H9 (cell line): Measurements from ENCODE around the gene DLL3. TPM values are rescaled to one million over a fixed set of nuclear protein-coding genes. Genes with fewer than 3 reads are reported as not detected.

Source experiments
- DNase-seq: peaks from one replicate; pipeline ENCODE4 v3.0.0-alpha.2; 2017
- H2AFZ ChIP-seq: one replicate; pipeline ENCODE4 v1.6.1; 2013; ENCODE audit warnings: mild to moderate bottlenecking, low read length, control low read depth, moderate library complexity
- H2AK5ac ChIP-seq: 2 replicates; pipeline ENCODE4 v1.6.1; 2013; ENCODE audit warnings: low read length, control low read depth, mixed read lengths; ENCODE audit not compliant: insufficient read length
- H2BK120ac ChIP-seq: one replicate; pipeline ENCODE4 v1.6.1; 2013; ENCODE audit warnings: low read depth, mild to moderate bottlenecking, low read length, control low read depth, inconsistent platforms; ENCODE audit not compliant: poor library complexity, severe bottlenecking
- H2BK12ac ChIP-seq: 2 replicates; pipeline ENCODE4 v1.6.1; 2013; ENCODE audit warnings: low read length, control low read depth, mixed read lengths, low read depth; ENCODE audit not compliant: insufficient read length
- H2BK15ac ChIP-seq: 2 replicates; pipeline ENCODE4 v1.6.1; 2013; ENCODE audit warnings: low read depth, low read length, control low read depth
- H2BK20ac ChIP-seq: one replicate; pipeline ENCODE4 v1.6.1; 2013; ENCODE audit warnings: low read depth, mild to moderate bottlenecking, low read length, control low read depth, inconsistent platforms; ENCODE audit not compliant: poor library complexity, severe bottlenecking
- H2BK5ac ChIP-seq: 2 replicates; pipeline ENCODE4 v1.6.1; 2013; ENCODE audit warnings: low read length, control low read depth, mixed read lengths; ENCODE audit not compliant: insufficient read length
- H3K14ac ChIP-seq: 2 replicates; pipeline ENCODE4 v1.6.1; 2013; ENCODE audit warnings: low read length, control low read depth; ENCODE audit not compliant: insufficient read depth
- H3K18ac ChIP-seq: 2 replicates; pipeline ENCODE4 v1.6.1; 2013; ENCODE audit warnings: low read depth, mild to moderate bottlenecking, mixed read lengths, low read length, control low read depth; ENCODE audit not compliant: insufficient read length
- H3K23ac ChIP-seq: 2 replicates; pipeline ENCODE4 v1.6.1; 2013; ENCODE audit warnings: low read length, control low read depth, mixed read lengths, low read depth; ENCODE audit not compliant: insufficient read length
- H3K23me2 ChIP-seq: 2 replicates; pipeline ENCODE4 v1.6.1; 2013; ENCODE audit warnings: low read depth, mild to moderate bottlenecking, mixed read lengths, low read length, control low read depth; ENCODE audit not compliant: insufficient read length, poor library complexity, severe bottlenecking
- H3K27ac ChIP-seq: 2 replicates; pipeline ENCODE4 v1.5.1; 2013; ENCODE audit warnings: low read length, control low read depth, mixed read lengths, low read depth; ENCODE audit not compliant: insufficient read length
- H3K27me3 ChIP-seq: 2 replicates; pipeline ENCODE4 v1.6.1; 2013; ENCODE audit warnings: low read length, control low read depth, inconsistent platforms; ENCODE audit not compliant: insufficient read depth
- H3K4ac ChIP-seq: 2 replicates; pipeline ENCODE4 v1.6.1; 2013; ENCODE audit warnings: low read depth, mild to moderate bottlenecking, control low read depth, inconsistent platforms, low read length, moderate library complexity
- H3K4me1 ChIP-seq: 2 replicates; pipeline ENCODE4 v1.6.1; 2013; ENCODE audit warnings: low read length, control low read depth, inconsistent platforms; ENCODE audit not compliant: insufficient read depth
- H3K4me2 ChIP-seq: 2 replicates; pipeline ENCODE4 v1.6.1; 2013; ENCODE audit warnings: low read length, control low read depth, mixed read lengths; ENCODE audit not compliant: insufficient read length, insufficient read depth
- H3K56ac ChIP-seq: 2 replicates; pipeline ENCODE4 v1.6.1; 2013; ENCODE audit warnings: low read depth, mild to moderate bottlenecking, mixed read lengths, low read length, control low read depth; ENCODE audit not compliant: insufficient read length
- H3K79me1 ChIP-seq: 2 replicates; pipeline ENCODE4 v1.6.1; 2013; ENCODE audit warnings: low read depth, mild to moderate bottlenecking, moderate library complexity, low read length, control low read depth, inconsistent platforms; ENCODE audit not compliant: insufficient read depth, poor library complexity, severe bottlenecking
- H3K79me2 ChIP-seq: 2 replicates; pipeline ENCODE4 v1.6.1; 2013; ENCODE audit warnings: low read length, control low read depth, inconsistent platforms; ENCODE audit not compliant: insufficient read depth
- H3K9ac ChIP-seq: 2 replicates; pipeline ENCODE4 v1.6.1; 2013; ENCODE audit warnings: low read length, control low read depth, mixed read lengths; ENCODE audit not compliant: insufficient read length; ENCODE audit errors: extremely low read depth
- H3K9me3 ChIP-seq: one replicate; pipeline ENCODE4 v1.6.1; 2013; ENCODE audit warnings: low read depth, low read length, inconsistent platforms; ENCODE audit not compliant: control insufficient read depth
- H3T11ph ChIP-seq: one replicate; pipeline ENCODE4 v1.6.1; 2013; ENCODE audit warnings: mild to moderate bottlenecking, low read length, control low read depth, inconsistent platforms
- H4K20me1 ChIP-seq: one replicate; pipeline ENCODE4 v1.6.1; 2013; ENCODE audit not compliant: control insufficient read depth, insufficient read length, insufficient read depth
- H4K5ac ChIP-seq: 2 replicates; pipeline ENCODE4 v1.6.1; 2013; ENCODE audit warnings: low read depth, mild to moderate bottlenecking, mixed read lengths, low read length, control low read depth; ENCODE audit not compliant: insufficient read length
- H4K8ac ChIP-seq: replicated peaks from 2 replicates; pipeline ENCODE4 v1.6.1; 2013; ENCODE audit warnings: low read length, control low read depth, mixed read lengths, low read depth; ENCODE audit not compliant: insufficient read length
- H4K91ac ChIP-seq: 2 replicates; pipeline ENCODE4 v1.6.1; 2013; ENCODE audit warnings: low read depth, mild to moderate bottlenecking, moderate library complexity, mixed read lengths, low read length, control low read depth; ENCODE audit not compliant: insufficient read length
- H3K27ac Mint-ChIP-seq, 3 experiments: 2 replicates in 2 of 3; 3 replicates in 1 of 3; pipeline ENCODE4 v1.8.0; 2020 to 2021; ENCODE audit warnings: mixed read lengths in 3 of 3, mild to moderate bottlenecking in 1 of 3, moderate library complexity in 1 of 3
- H3K27me3 Mint-ChIP-seq: 2 replicates; pipeline ENCODE4 v1.8.0; 2021; ENCODE audit warnings: low read depth, mild to moderate bottlenecking, moderate library complexity, mixed read lengths
- H3K36me3 Mint-ChIP-seq, 3 experiments: 2 replicates in 2 of 3; 3 replicates in 1 of 3; pipeline ENCODE4 v1.8.0; 2020 to 2021; ENCODE audit warnings: low read depth in 3 of 3, mixed read lengths in 3 of 3; ENCODE audit not compliant: insufficient read depth in 1 of 3
- H3K4me1 Mint-ChIP-seq, 2 experiments: 2 replicates each; pipeline ENCODE4 v1.8.0; 2020; ENCODE audit warnings: mixed read lengths in 2 of 2
- H3K4me3 Mint-ChIP-seq, 2 experiments: 2 replicates in 1 of 2; 3 replicates in 1 of 2; pipeline ENCODE4 v1.8.0; 2020 to 2021; ENCODE audit warnings: mild to moderate bottlenecking in 2 of 2, mixed read lengths in 2 of 2, moderate library complexity in 1 of 2
- H3K9me3 Mint-ChIP-seq, 2 experiments: 2 replicates in 1 of 2; 3 replicates in 1 of 2; pipeline ENCODE4 v1.8.0; 2020; ENCODE audit warnings: mild to moderate bottlenecking in 2 of 2, mixed read lengths in 2 of 2, moderate library complexity in 1 of 2
- WGBS: extraction: QIAGEN DNeasy Blood & Tissue Kit; methylation state at CpG from one replicate; pipeline ENCODE4 v1.1.7; 2013; ENCODE audit warnings: missing lambda C conversion rate, low lambda C conversion rate, mixed read lengths; ENCODE audit not compliant: insufficient read length; ENCODE audit errors: extremely low coverage; 5-methylcytosine and 5-hydroxymethylcytosine counted together
- total RNA-seq: library from RNA; stranded (reverse); gene quantifications from 2 replicates; pipeline ENCODE4 v1.2.1, GENCODE V29; 2021
- TF ChIP-seq, protein P1 (sequence below): fragments of 200-600 bp; sonication (generic); conservative IDR thresholded peaks from 3 replicates; pipeline ENCODE4 v1.8.0; 2021; ENCODE audit warnings: antibody characterized with exemption, mild to moderate bottlenecking

The DLL3 gene
- total RNA-seq, 1 experiment from 2014 or later: 2.5 TPM

DNA sequence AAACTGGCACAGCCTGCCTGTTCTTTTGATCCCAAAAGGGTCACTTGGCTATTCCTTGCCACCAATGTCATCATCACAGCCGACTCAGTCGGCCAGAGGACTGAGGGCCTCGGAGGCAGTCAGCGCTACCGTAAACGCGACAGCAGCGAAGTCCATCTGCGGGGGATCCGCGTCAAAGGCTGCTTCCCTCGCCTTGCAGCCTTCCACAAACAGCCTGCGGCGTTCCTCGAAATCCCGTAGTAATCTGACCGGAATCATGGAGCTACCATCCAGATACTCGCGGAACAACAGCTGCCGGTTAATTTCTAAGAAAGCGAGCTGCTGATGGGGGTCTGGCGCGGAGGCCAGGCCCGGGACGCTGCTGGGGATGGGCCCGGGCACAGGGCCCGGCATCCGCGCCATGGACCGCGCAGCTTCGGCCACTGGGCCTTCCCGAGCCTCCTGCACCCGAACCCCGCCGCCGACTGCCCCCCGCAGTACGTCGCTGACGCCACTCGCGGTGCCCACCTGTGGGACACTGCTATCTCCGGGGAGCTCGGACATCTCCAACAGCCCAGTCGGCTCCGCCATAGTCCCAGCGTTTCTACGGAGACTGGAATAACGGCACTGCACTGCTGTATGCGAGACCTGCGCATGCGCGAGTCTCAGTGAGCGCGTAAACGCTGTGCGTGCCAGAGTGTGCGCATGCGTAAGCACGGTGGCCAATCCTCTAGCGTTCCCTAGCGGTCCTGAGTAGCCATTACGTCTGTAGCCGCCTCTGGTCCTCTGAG is 33.7 kb downstream of the DLL3 start, which contains the start of gene EID2B:
TSS of gene EID2B (minus strand) at position 620 of the 770 bp plus-strand sequence. CDS start at position 570, 50 bp downstream.
- Histone ChIP-seq H4K20me1 (no peaks in the 10 kb centered on the region), H2AFZ (no peak within 1 kb of the TSS), H3K14ac (0 out of 2 replicates have a peak within 1 kb of the TSS, but pooled peaks have one; percentile 18), H3K23ac (no peak within 1 kb of the TSS), H3K4ac (no peak within 1 kb of the TSS), H3K79me2 (no peaks in the 10 kb centered on the region), H3K4me2 (peak within 1 kb of the TSS; percentile 76), H4K5ac (no peak within 1 kb of the TSS), H2BK5ac (no peak within 1 kb of the TSS), H2BK12ac (no peak within 1 kb of the TSS), H3K9me3 (no peaks in the 10 kb centered on the region), H3K27ac (no peak within 1 kb of the TSS), H3K18ac (no peak within 1 kb of the TSS), H3K27me3 (no peaks in the 10 kb centered on the region; the same call in 1 of the 2 replicates), H3K9ac (peak within 1 kb of the TSS; percentile 42), H3K23me2 (peaks cover 5% of the 10 kb centered on the region), H4K91ac (no peak within 1 kb of the TSS), H3K4me1 (no peaks in the 10 kb centered on the region), H2BK15ac (no peak within 1 kb of the TSS), H2BK20ac (no peak within 1 kb of the TSS), H4K8ac (no peak within 1 kb of the TSS), H2BK120ac (no peak within 1 kb of the TSS), H3K79me1 (no peaks in the 10 kb centered on the region), H3K56ac (no peak within 1 kb of the TSS), H2AK5ac (no peak within 1 kb of the TSS), H3T11ph (no peak within 1 kb of the TSS)
- Mint-ChIP-seq H3K27ac (peak within 1 kb of the TSS in 2 of 3 experiments; percentile 67 to 94; a peak in 3 of 7 replicates), H3K4me3 (peak within 1 kb of the TSS; percentile 90 to 96), H3K27me3 (peaks cover 6% of the 10 kb centered on the region), H3K9me3 (peaks cover 0 to 3% of the 10 kb centered on the region in 2 experiments; a peak in 2 of 5 replicates), H3K4me1 (peaks cover 4 to 6% of the 10 kb centered on the region in 2 experiments), H3K36me3 (peaks cover 0 to 4% (median 3%) of the 10 kb centered on the region in 3 experiments; a peak in 4 of 7 replicates)
- TF ChIP-seq, protein P1, sequence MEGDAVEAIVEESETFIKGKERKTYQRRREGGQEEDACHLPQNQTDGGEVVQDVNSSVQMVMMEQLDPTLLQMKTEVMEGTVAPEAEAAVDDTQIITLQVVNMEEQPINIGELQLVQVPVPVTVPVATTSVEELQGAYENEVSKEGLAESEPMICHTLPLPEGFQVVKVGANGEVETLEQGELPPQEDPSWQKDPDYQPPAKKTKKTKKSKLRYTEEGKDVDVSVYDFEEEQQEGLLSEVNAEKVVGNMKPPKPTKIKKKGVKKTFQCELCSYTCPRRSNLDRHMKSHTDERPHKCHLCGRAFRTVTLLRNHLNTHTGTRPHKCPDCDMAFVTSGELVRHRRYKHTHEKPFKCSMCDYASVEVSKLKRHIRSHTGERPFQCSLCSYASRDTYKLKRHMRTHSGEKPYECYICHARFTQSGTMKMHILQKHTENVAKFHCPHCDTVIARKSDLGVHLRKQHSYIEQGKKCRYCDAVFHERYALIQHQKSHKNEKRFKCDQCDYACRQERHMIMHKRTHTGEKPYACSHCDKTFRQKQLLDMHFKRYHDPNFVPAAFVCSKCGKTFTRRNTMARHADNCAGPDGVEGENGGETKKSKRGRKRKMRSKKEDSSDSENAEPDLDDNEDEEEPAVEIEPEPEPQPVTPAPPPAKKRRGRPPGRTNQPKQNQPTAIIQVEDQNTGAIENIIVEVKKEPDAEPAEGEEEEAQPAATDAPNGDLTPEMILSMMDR: peak; percentile 95
- WGBS: no CpG with 5 or more reads among the region's 65 CpGs
- DNase-seq: peak; percentile 95
